Stimulated activated naive CD4-positive, alpha-beta T cell treated with Interleukin-2 at 50 U/mL for 16 hours (primary cell): Measurements from ENCODE around the gene SDR42E2.
"Not testable (repeated sequence)": the region's sequence is repeated elsewhere in the genome, so short reads cannot be mapped to it uniquely, and the experiment has no call there.

Experiments used
- DNase-seq: peaks from one replicate; lab custom pipeline; 2025; lab: John Stamatoyannopoulos, UW

Gene SDR42E2

GRCh38 chr16:22213801-22214200, 51.5 kb downstream of the SDR42E2 start:
- no peak for DNase-seq

- DNase-seq, result no peak
These were observed 52.1 kb downstream of the SDR42E2 start for GRCh38 chr16:22214402-22214801.

GRCh38 chr16:22214889-22215288, 52.6 kb downstream of the SDR42E2 start:
- no peak for DNase-seq

- no peak for DNase-seq
These were observed 54.0 kb downstream of the SDR42E2 start for GRCh38 chr16:22216191-22216831.

GRCh38 chr16:22216832-22217225, 54.5 kb downstream of the SDR42E2 start:
- not testable (repeated sequence) for DNase-seq

GRCh38 chr16:22217890-22218730, 55.8 kb downstream of the SDR42E2 start:
- DNase-seq, result no peak

GRCh38 chr16:22219389-22220068, 57.2 kb downstream of the SDR42E2 start:
- DNase-seq, result no peak

GRCh38 chr16:22220069-22220440, 57.7 kb downstream of the SDR42E2 start:
- DNase-seq, result no peak

- DNase-seq, result no peak
These were observed 58.4 kb downstream of the SDR42E2 start for GRCh38 chr16:22220714-22221113.

GRCh38 chr16:22222006-22222405, 59.7 kb downstream of the SDR42E2 start:
- DNase-seq, result no peak

- DNase-seq, result no peak
These were observed 60.7 kb downstream of the SDR42E2 start for GRCh38 chr16:22222998-22223397.

- DNase-seq, result no peak
These were observed 62.8 kb downstream of the SDR42E2 start for GRCh38 chr16:22225060-22225459.

GRCh38 chr16:22229889-22230288, 67.6 kb downstream of the SDR42E2 start:
- no peak for DNase-seq

- peak; percentile 7 for DNase-seq
These were observed 70.2 kb downstream of the SDR42E2 start for GRCh38 chr16:22232277-22233036.

GRCh38 chr16:22233037-22233372, 70.7 kb downstream of the SDR42E2 start:
- DNase-seq, result no peak

GRCh38 chr16:22235839-22236745, 73.8 kb downstream of the SDR42E2 start:
- no peak for DNase-seq

- DNase-seq, result no peak
These were observed 77.0 kb downstream of the SDR42E2 start for GRCh38 chr16:22239131-22239805.

GRCh38 chr16:22240023-22240710, 77.9 kb downstream of the SDR42E2 start:
- no peak for DNase-seq
